Measurements from ENCODE around the gene ZNF846. TPM values are rescaled to one million over a fixed set of nuclear protein-coding genes. Genes with fewer than 3 reads are reported as not detected.

The ZNF846 gene
- polyA plus RNA-seq, 1 donor (not counting 4 experiments of a cell fraction or from before 2014, with no cell fraction given): 8.9 TPM

DNA sequence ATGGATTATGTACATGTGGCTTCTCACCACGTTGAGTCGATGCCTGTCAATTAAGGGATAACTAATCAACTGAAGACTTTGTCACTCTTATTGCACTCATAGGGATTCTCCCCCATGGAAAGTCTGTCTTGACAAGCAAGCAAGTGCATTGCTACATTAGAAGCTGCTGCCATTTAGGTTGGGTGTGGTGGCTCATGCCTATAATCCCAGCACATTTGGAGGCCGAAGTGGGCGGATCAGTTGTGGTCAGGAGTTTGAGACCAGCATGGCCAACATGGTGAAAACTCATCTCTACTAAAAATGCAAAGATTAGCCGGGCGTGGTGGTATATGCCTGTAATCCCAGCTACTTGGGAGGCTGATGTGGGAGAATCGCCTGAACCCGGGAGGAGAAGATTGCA lies 18.3 kb upstream of the ZNF846 start:
- Histone ChIP-seq H3K9me1 (ENCODE audit: control insufficient read depth, extremely low read depth, insufficient read depth, low read length) (no peaks in the 10 kb centered on the region), H3K79me2 (ENCODE audit: control insufficient read depth, insufficient read depth, low read length) (no peaks in the 10 kb centered on the region), H3K36me3 (ENCODE audit: control insufficient read depth in 2 of 2, extremely low read depth in 1 of 2, insufficient read depth in 2 of 2, low read length in 2 of 2) (no peaks in the 10 kb centered on the region), H2AFZ (ENCODE audit: control insufficient read depth, low read length) (no peak overlapping the region), H3K9ac (ENCODE audit: control insufficient read depth, extremely low read depth, insufficient read depth, low read length) (no peak overlapping the region), H3K4me3 (ENCODE audit: control insufficient read depth in 2 of 3, extremely low read depth in 1 of 3, insufficient read depth in 2 of 3, low read depth in 1 of 3, low read length in 3 of 3) (no peak overlapping the region), H3K4me2 (ENCODE audit: control insufficient read depth, extremely low read depth, insufficient read depth, low read depth, low read length) (no peak overlapping the region), H4K20me1 (ENCODE audit: control insufficient read depth, extremely low read depth, insufficient read depth, low read length) (no peaks in the 10 kb centered on the region), H3K4me1 (ENCODE audit: control insufficient read depth, extremely low read depth, insufficient read depth, low read length) (peaks cover 2% of the 10 kb centered on the region), H3K27ac (ENCODE audit: control insufficient read depth, insufficient read depth, low read length) (no peak overlapping the region), H3K27me3 (ENCODE audit: control insufficient read depth, extremely low read depth, insufficient read depth, low read length) (no peaks in the 10 kb centered on the region), H3K9me3 (ENCODE audit: control insufficient read depth, low read depth, low read length) (no peaks in the 10 kb centered on the region)
- FAIRE-seq (no peak), DNase-seq (ENCODE audit: low read depth, low spot score) (no peak)
- dilution Hi-C loops (cut with MboI; ENCODE audit: extremely low pct_ligation_motif_present, low sequenced_read_pairs): no loop called here
- TF ChIP-seq EZH2 (IDR thresholded peaks at IDR 0.05; ENCODE audit: low read length): no peak
- TF ChIP-seq, protein P1, sequence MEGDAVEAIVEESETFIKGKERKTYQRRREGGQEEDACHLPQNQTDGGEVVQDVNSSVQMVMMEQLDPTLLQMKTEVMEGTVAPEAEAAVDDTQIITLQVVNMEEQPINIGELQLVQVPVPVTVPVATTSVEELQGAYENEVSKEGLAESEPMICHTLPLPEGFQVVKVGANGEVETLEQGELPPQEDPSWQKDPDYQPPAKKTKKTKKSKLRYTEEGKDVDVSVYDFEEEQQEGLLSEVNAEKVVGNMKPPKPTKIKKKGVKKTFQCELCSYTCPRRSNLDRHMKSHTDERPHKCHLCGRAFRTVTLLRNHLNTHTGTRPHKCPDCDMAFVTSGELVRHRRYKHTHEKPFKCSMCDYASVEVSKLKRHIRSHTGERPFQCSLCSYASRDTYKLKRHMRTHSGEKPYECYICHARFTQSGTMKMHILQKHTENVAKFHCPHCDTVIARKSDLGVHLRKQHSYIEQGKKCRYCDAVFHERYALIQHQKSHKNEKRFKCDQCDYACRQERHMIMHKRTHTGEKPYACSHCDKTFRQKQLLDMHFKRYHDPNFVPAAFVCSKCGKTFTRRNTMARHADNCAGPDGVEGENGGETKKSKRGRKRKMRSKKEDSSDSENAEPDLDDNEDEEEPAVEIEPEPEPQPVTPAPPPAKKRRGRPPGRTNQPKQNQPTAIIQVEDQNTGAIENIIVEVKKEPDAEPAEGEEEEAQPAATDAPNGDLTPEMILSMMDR (optimal IDR thresholded peaks at IDR 0.05 in 1 of 3, IDR thresholded peaks at IDR 0.05 in 1 of 3, conservative IDR thresholded peaks at IDR 0.05 in 1 of 3; ENCODE audit: extremely low read depth in 1 of 3, insufficient read depth in 2 of 3, low read length in 3 of 3): no peak

DNA sequence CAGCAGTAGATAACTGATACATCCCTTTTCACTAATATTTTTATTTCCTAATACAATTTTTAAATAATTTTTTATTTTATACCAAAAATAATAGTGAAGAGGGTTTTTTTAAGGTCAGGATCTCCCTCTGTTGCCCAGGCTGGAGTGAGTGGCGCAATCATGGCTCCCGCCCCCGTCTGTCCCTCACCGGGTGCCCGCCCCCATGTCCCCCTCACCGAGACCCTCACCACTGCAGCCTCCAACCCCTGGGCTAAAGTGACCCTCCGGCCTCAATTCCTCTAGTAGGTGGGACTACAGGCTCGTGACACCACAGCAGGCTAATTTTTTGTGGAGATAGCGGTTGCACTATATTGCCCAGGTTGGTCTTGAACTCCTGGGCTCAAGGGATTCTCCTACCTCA lies 17.8 kb upstream of the ZNF846 start:
- no peaks in the 10 kb centered on the region for H3K27me3 ChIP-seq (ENCODE audit: control insufficient read depth, extremely low read depth, insufficient read depth, low read length)
- peak overlapping the region; percentile 64 to 79 (median 75) for H3K4me3 ChIP-seq (ENCODE audit: control insufficient read depth in 2 of 3, extremely low read depth in 1 of 3, insufficient read depth in 2 of 3, low read depth in 1 of 3, low read length in 3 of 3)
- H3K4me1 ChIP-seq (ENCODE audit: control insufficient read depth, extremely low read depth, insufficient read depth, low read length): peaks cover 2% of the 10 kb centered on the region
- H2AFZ ChIP-seq (ENCODE audit: control insufficient read depth, low read length): peak overlapping the region; percentile 79
- H3K36me3 ChIP-seq (ENCODE audit: control insufficient read depth in 2 of 2, extremely low read depth in 1 of 2, insufficient read depth in 2 of 2, low read length in 2 of 2): no peaks in the 10 kb centered on the region
- no peak for DNase-seq (ENCODE audit: low read depth, low spot score)
- H3K79me2 ChIP-seq (ENCODE audit: control insufficient read depth, insufficient read depth, low read length): no peaks in the 10 kb centered on the region
- dilution Hi-C loops (cut with MboI; ENCODE audit: extremely low pct_ligation_motif_present, low sequenced_read_pairs): no loop called here
- H3K9ac ChIP-seq (ENCODE audit: control insufficient read depth, extremely low read depth, insufficient read depth, low read length): peak overlapping the region; percentile 77
- H4K20me1 ChIP-seq (ENCODE audit: control insufficient read depth, extremely low read depth, insufficient read depth, low read length): no peaks in the 10 kb centered on the region
- peak overlapping the region; percentile 81 for H3K4me2 ChIP-seq (ENCODE audit: control insufficient read depth, extremely low read depth, insufficient read depth, low read depth, low read length)
- no peak for FAIRE-seq
- TF ChIP-seq, protein P1 (optimal IDR thresholded peaks at IDR 0.05 in 1 of 3, IDR thresholded peaks at IDR 0.05 in 1 of 3, conservative IDR thresholded peaks at IDR 0.05 in 1 of 3; ENCODE audit: extremely low read depth in 1 of 3, insufficient read depth in 2 of 3, low read length in 3 of 3): no peak
- TF ChIP-seq EZH2 (IDR thresholded peaks at IDR 0.05; ENCODE audit: low read length): no peak
- H3K9me1 ChIP-seq (ENCODE audit: control insufficient read depth, extremely low read depth, insufficient read depth, low read length): no peaks in the 10 kb centered on the region
- H3K9me3 ChIP-seq (ENCODE audit: control insufficient read depth, low read depth, low read length): no peaks in the 10 kb centered on the region
- peak overlapping the region; percentile 71 for H3K27ac ChIP-seq (ENCODE audit: control insufficient read depth, insufficient read depth, low read length)
